H1 (cell line): ENCODE measurements around the gene ABCA2. TPM values are rescaled to one million over a fixed set of nuclear protein-coding genes. Genes with fewer than 3 reads are reported as not detected.

ENCODE experiments used
- ATF2 ChIP-seq: IDR thresholded peaks from 2 replicates; pipeline ENCODE4 v1.6.1; 2012; ENCODE audit warnings: low read length, inconsistent platforms
- BACH1 ChIP-seq: IDR thresholded peaks from 2 replicates; pipeline ENCODE4 v1.6.1; 2012; ENCODE audit warnings: low read length, improper control_type of control experiment
- CHD1 ChIP-seq: IDR thresholded peaks from 2 replicates; pipeline ENCODE4 v1.6.1; 2012; ENCODE audit warnings: low read depth, low read length, improper control_type of control experiment
- JUND ChIP-seq: IDR thresholded peaks from 2 replicates; pipeline ENCODE4 v1.6.1; 2011; ENCODE audit warnings: mild to moderate bottlenecking, improper control_type of control experiment, low read length
- KDM5A ChIP-seq: fragments of 200-600 bp; IDR thresholded peaks from 2 replicates; pipeline ENCODE4 v1.7.1; 2012; ENCODE audit warnings: mild to moderate bottlenecking, low read length, inconsistent platforms, mixed read lengths
- NANOG ChIP-seq: IDR thresholded peaks from 2 replicates; pipeline ENCODE4 v1.6.1; 2011; ENCODE audit warnings: low read length, low read depth, mild to moderate bottlenecking, inconsistent platforms; ENCODE audit not compliant: insufficient read depth, poor library complexity, severe bottlenecking
- POLR2AphosphoS5 ChIP-seq: IDR thresholded peaks from 2 replicates; pipeline ENCODE4 v1.6.1; 2011; ENCODE audit warnings: low read depth, low read length
- RAD21 ChIP-seq, 2 experiments: IDR thresholded peaks in 1 of 2; conservative IDR thresholded peaks in 1 of 2; 2 replicates each; pipeline ENCODE4 v1.6.1; 2011; ENCODE audit warnings: low read depth in 2 of 2, low read length in 2 of 2, improper control_type of control experiment in 1 of 2, inconsistent platforms in 1 of 2, mild to moderate bottlenecking in 1 of 2, moderate library complexity in 1 of 2
- RNF2 ChIP-seq: fragments of 200-900, 300-1000 bp; sonication (generic); IDR thresholded peaks from 2 replicates; pipeline ENCODE4 v1.7.1; 2016; ENCODE audit warnings: borderline replicate concordance, low read depth, mild to moderate bottlenecking, antibody characterized with exemption, low read length; ENCODE audit not compliant: poor library complexity, severe bottlenecking; ENCODE audit errors: missing control alignments
- polyA plus RNA-seq, 7 experiments: library from polyadenylated mRNA; depleted of rRNA in 3 of 7; stranded (reverse) in 5 of 7; unstranded in 2 of 7; fragments of >200 nt in 5 of 7; fragments of 200-250 nt in 2 of 7; gene quantifications; 1 replicate in 5 of 7; 2 replicates in 1 of 7; 4 replicates in 1 of 7; pipeline versions ENCODE4 v1.2.1 to v1.2.3, GENCODE V29; 2011 to 2013; ENCODE audit warnings: missing spikeins in 2 of 7, mixed read lengths in 2 of 7
- total RNA-seq: library from RNA; stranded (reverse); fragmentation: NEBNext Ultra II Directional; extraction: Animal tissue kit (Norgen Biotek cat#: 25700); gene quantifications from 2 replicates; pipeline ENCODE4 v1.2.1, GENCODE V29; 2021
- TF ChIP-seq, protein P1 (sequence below): fragments of 300-600 bp; sonication (generic); IDR thresholded peaks from 2 replicates; pipeline ENCODE4 v1.7.1; 2012; ENCODE audit warnings: low read length, moderate library complexity, mild to moderate bottlenecking, inconsistent platforms; ENCODE audit not compliant: insufficient replicate concordance

Gene ABCA2
- total and polyA plus RNA-seq, 2 of the 8 experiments (the other 6 are each of a cell fraction or from before 2014, with no cell fraction given): 12.5 to 14.3 TPM

DNA sequence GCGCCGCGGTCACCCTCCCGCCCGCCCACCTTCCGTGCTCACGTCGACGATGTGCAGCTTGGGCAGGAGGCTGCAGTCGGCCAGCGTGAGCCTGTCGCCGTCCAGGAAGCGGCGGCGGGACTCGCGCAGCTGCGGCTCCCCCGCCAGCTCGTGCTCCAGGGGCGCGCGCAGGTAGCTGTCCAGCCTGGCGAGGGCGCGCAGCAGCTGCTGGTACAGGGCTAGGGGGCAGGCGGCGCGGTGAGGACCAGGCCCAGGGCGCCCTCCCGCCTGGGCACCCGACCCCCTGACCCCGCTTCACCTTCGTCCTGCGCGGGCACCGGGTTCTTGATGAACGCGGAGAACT lies 33.2 kb downstream of the ABCA2 start (continued):
- TF ChIP-seq, protein P1, sequence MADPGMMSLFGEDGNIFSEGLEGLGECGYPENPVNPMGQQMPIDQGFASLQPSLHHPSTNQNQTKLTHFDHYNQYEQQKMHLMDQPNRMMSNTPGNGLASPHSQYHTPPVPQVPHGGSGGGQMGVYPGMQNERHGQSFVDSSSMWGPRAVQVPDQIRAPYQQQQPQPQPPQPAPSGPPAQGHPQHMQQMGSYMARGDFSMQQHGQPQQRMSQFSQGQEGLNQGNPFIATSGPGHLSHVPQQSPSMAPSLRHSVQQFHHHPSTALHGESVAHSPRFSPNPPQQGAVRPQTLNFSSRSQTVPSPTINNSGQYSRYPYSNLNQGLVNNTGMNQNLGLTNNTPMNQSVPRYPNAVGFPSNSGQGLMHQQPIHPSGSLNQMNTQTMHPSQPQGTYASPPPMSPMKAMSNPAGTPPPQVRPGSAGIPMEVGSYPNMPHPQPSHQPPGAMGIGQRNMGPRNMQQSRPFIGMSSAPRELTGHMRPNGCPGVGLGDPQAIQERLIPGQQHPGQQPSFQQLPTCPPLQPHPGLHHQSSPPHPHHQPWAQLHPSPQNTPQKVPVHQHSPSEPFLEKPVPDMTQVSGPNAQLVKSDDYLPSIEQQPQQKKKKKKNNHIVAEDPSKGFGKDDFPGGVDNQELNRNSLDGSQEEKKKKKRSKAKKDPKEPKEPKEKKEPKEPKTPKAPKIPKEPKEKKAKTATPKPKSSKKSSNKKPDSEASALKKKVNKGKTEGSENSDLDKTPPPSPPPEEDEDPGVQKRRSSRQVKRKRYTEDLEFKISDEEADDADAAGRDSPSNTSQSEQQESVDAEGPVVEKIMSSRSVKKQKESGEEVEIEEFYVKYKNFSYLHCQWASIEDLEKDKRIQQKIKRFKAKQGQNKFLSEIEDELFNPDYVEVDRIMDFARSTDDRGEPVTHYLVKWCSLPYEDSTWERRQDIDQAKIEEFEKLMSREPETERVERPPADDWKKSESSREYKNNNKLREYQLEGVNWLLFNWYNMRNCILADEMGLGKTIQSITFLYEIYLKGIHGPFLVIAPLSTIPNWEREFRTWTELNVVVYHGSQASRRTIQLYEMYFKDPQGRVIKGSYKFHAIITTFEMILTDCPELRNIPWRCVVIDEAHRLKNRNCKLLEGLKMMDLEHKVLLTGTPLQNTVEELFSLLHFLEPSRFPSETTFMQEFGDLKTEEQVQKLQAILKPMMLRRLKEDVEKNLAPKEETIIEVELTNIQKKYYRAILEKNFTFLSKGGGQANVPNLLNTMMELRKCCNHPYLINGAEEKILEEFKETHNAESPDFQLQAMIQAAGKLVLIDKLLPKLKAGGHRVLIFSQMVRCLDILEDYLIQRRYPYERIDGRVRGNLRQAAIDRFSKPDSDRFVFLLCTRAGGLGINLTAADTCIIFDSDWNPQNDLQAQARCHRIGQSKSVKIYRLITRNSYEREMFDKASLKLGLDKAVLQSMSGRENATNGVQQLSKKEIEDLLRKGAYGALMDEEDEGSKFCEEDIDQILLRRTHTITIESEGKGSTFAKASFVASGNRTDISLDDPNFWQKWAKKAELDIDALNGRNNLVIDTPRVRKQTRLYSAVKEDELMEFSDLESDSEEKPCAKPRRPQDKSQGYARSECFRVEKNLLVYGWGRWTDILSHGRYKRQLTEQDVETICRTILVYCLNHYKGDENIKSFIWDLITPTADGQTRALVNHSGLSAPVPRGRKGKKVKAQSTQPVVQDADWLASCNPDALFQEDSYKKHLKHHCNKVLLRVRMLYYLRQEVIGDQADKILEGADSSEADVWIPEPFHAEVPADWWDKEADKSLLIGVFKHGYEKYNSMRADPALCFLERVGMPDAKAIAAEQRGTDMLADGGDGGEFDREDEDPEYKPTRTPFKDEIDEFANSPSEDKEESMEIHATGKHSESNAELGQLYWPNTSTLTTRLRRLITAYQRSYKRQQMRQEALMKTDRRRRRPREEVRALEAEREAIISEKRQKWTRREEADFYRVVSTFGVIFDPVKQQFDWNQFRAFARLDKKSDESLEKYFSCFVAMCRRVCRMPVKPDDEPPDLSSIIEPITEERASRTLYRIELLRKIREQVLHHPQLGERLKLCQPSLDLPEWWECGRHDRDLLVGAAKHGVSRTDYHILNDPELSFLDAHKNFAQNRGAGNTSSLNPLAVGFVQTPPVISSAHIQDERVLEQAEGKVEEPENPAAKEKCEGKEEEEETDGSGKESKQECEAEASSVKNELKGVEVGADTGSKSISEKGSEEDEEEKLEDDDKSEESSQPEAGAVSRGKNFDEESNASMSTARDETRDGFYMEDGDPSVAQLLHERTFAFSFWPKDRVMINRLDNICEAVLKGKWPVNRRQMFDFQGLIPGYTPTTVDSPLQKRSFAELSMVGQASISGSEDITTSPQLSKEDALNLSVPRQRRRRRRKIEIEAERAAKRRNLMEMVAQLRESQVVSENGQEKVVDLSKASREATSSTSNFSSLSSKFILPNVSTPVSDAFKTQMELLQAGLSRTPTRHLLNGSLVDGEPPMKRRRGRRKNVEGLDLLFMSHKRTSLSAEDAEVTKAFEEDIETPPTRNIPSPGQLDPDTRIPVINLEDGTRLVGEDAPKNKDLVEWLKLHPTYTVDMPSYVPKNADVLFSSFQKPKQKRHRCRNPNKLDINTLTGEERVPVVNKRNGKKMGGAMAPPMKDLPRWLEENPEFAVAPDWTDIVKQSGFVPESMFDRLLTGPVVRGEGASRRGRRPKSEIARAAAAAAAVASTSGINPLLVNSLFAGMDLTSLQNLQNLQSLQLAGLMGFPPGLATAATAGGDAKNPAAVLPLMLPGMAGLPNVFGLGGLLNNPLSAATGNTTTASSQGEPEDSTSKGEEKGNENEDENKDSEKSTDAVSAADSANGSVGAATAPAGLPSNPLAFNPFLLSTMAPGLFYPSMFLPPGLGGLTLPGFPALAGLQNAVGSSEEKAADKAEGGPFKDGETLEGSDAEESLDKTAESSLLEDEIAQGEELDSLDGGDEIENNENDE: no peak
- no peak for TF ChIP-seq POLR2AphosphoS5
- TF ChIP-seq NANOG: no peak
- TF ChIP-seq JUND: no peak
- no peak for TF ChIP-seq RNF2
- no peak for TF ChIP-seq CHD1
- TF ChIP-seq BACH1: no peak
- no peak for TF ChIP-seq KDM5A
- no peak for TF ChIP-seq ATF2
- no peak for TF ChIP-seq RAD21 (IDR thresholded peaks at IDR 0.05 in 1 of 2, conservative IDR thresholded peaks at IDR 0.05 in 1 of 2; ENCODE audit: low read depth in 2 of 2, low read length in 2 of 2)
